Neutrophil (primary cell): ENCODE results near the gene USO1.

Source experiments
- H3K27ac ChIP-seq: fragments of 200-600 bp; sonication (generic); 2 replicates; pipeline ENCODE4 v1.5.1; 2016; ENCODE audit warnings: mild to moderate bottlenecking, moderate library complexity
- H3K27me3 ChIP-seq: fragments of 200-600 bp; sonication (generic); 2 replicates; pipeline ENCODE4 v1.6.0; 2016; ENCODE audit warnings: mild to moderate bottlenecking
- H3K36me3 ChIP-seq: fragments of 200-600 bp; sonication (generic); 2 replicates; pipeline ENCODE4 v1.5.1; 2017
- H3K4me1 ChIP-seq, 2 experiments: fragments of 200-600 bp in 1 of 2; sonication (generic) in 1 of 2; 1 replicate in 1 of 2; 2 replicates in 1 of 2; pipeline versions ENCODE4 v1.5.1 to v1.6.1; 2013 to 2016; ENCODE audit warnings: low read depth in 1 of 2, low read length in 1 of 2, mild to moderate bottlenecking in 1 of 2, moderate library complexity in 1 of 2; ENCODE audit not compliant: control insufficient read depth in 1 of 2, insufficient read depth in 1 of 2
- H3K4me3 ChIP-seq, 2 experiments: fragments of 200-600 bp in 1 of 2; sonication (generic) in 1 of 2; 1 replicate in 1 of 2; 2 replicates in 1 of 2; pipeline ENCODE4 v1.5.1; 2013 to 2016; ENCODE audit warnings: low read depth in 1 of 2, low read length in 1 of 2, mild to moderate bottlenecking in 1 of 2, moderate library complexity in 1 of 2
- H3K9me3 ChIP-seq: fragments of 200-600 bp; sonication (generic); 2 replicates; pipeline ENCODE4 v1.5.1; 2016
- TF ChIP-seq, protein P1 (sequence below): fragments of 200-600 bp; sonication (generic); IDR thresholded peaks from 2 replicates; pipeline ENCODE4 v1.5.1; 2016; ENCODE audit warnings: antibody characterized with exemption

USO1 gene

DNA sequence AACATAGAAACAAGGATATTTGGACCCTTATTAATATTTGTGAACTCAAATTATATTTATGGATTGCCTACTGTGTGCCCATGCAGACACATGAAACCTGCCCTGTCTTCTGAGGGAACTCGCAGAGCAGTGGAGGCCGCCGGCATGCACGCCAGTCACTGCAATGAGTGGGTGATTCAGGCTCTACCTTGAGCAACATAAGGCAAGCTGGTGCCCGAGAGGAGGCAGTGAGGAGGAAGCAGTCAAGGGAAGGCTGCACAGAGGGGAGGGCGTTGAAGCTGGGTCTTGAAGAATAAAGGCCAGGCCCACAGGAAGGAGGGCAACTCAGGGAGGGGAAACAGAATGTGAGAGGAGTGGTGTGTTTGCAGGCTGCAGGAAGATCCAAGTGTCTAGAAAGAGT is 125.1 kb downstream of the USO1 start:
- TF ChIP-seq, protein P1, sequence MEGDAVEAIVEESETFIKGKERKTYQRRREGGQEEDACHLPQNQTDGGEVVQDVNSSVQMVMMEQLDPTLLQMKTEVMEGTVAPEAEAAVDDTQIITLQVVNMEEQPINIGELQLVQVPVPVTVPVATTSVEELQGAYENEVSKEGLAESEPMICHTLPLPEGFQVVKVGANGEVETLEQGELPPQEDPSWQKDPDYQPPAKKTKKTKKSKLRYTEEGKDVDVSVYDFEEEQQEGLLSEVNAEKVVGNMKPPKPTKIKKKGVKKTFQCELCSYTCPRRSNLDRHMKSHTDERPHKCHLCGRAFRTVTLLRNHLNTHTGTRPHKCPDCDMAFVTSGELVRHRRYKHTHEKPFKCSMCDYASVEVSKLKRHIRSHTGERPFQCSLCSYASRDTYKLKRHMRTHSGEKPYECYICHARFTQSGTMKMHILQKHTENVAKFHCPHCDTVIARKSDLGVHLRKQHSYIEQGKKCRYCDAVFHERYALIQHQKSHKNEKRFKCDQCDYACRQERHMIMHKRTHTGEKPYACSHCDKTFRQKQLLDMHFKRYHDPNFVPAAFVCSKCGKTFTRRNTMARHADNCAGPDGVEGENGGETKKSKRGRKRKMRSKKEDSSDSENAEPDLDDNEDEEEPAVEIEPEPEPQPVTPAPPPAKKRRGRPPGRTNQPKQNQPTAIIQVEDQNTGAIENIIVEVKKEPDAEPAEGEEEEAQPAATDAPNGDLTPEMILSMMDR, result no peak
- Histone ChIP-seq H3K27me3 (no peaks in the 10 kb centered on the region), H3K9me3 (no peaks in the 10 kb centered on the region), H3K4me3 (no peak overlapping the region), H3K27ac (no peak overlapping the region), H3K36me3 (no peaks in the 10 kb centered on the region), H3K4me1 (no peaks in the 10 kb centered on the region)

DNA sequence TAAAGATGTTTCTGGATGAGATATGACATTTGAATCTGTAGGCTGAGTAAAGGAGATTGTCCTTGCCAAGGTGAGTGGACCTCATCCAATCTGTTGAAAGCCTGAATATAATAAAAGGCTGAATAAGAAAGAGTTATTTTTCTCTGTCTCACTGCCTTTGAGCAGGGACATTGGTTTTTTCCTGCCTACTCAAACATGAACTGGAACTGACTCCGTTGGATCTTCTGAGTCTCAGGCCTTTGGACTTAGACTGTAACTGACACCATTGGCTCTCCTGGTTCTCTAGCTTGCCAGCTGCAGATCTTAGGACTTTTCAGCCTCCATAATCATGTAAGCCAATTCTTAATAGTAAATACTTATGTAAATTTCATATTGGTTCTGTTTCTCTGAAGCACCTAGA is 134.3 kb downstream of the USO1 start:
- H3K27me3 ChIP-seq, result no peaks in the 10 kb centered on the region
- no peaks in the 10 kb centered on the region for H3K9me3 ChIP-seq
- no peaks in the 10 kb centered on the region for H3K36me3 ChIP-seq
- H3K4me3 ChIP-seq, result no peak overlapping the region
- no peaks in the 10 kb centered on the region for H3K4me1 ChIP-seq
- TF ChIP-seq, protein P1, result no peak
- no peak overlapping the region for H3K27ac ChIP-seq

DNA sequence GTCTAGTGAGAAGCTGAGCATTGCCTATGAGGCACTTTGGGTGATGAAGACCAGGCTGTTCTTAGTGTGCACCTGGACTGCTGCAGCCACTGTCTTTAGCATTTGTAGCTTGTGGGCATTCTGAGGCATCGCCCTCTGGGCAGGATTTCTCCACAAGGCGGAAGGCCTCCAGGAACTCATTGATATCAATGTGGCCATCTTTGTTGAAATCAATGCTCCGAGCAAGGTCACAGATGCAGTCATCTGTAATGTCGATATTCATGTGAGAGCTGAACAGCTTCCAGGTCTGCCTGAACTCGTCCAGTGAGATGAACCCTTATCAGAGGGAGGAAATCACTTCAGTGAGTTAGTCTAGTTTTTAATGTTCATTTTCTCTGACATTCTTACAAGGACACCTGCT is 136.2 kb downstream of the USO1 start:
- no peak overlapping the region for H3K4me3 ChIP-seq
- H3K4me1 ChIP-seq, result no peaks in the 10 kb centered on the region
- TF ChIP-seq, protein P1, result no peak
- no peak overlapping the region for H3K27ac ChIP-seq
- H3K36me3 ChIP-seq, result no peaks in the 10 kb centered on the region
- no peaks in the 10 kb centered on the region for H3K9me3 ChIP-seq
- H3K27me3 ChIP-seq, result no peaks in the 10 kb centered on the region
